PFSK-1 (cell line): ENCODE data around the gene PRKAR1B.

Experiments used
- FOXP2 ChIP-seq: optimal IDR thresholded peaks from 2 replicates; pipeline ENCODE3; 2011; ENCODE audit warnings: borderline replicate concordance, control low read depth, inconsistent platforms; ENCODE audit not compliant: insufficient read depth; ENCODE audit errors: extremely low read length, extremely low read depth
- POLR2AphosphoS5 ChIP-seq: IDR thresholded peaks from 2 replicates; pipeline ENCODE4 v1.6.1; 2012; ENCODE audit warnings: low read depth, mild to moderate bottlenecking, control low read depth, low read length, moderate library complexity
- REST ChIP-seq, 2 experiments: IDR thresholded peaks; 2 replicates each; pipeline versions ENCODE4 v1.6.1 to v1.8.0; 2011 to 2012; ENCODE audit warnings: low read depth in 2 of 2, low read length in 2 of 2, control low read depth in 1 of 2, inconsistent platforms in 1 of 2, mild to moderate bottlenecking in 1 of 2, moderate library complexity in 1 of 2; ENCODE audit not compliant: insufficient read depth in 1 of 2
- SIN3A ChIP-seq: IDR thresholded peaks from 2 replicates; pipeline ENCODE4 v1.6.1; 2012; ENCODE audit warnings: mild to moderate bottlenecking, low read length, moderate library complexity, borderline replicate concordance; ENCODE audit not compliant: insufficient read depth
- TAF1 ChIP-seq: IDR thresholded peaks from 2 replicates; pipeline ENCODE4 v1.6.1; 2012; ENCODE audit warnings: low read length, control low read depth, borderline replicate concordance; ENCODE audit not compliant: insufficient read depth

PRKAR1B gene

GRCh38 chr7:585873-586272, 141.2 kb downstream of the PRKAR1B start:
- no peak for TF ChIP-seq SIN3A
- no peak for TF ChIP-seq TAF1
- no peak for TF ChIP-seq FOXP2
- no peak for TF ChIP-seq REST (IDR thresholded peaks at IDR 0.05; ENCODE audit: insufficient read depth in 1 of 2, low read depth in 2 of 2, low read length in 2 of 2)
- TF ChIP-seq POLR2AphosphoS5: no peak

- TF ChIP-seq TAF1 (no peak), SIN3A (no peak), REST (IDR thresholded peaks at IDR 0.05; ENCODE audit: insufficient read depth in 1 of 2, low read depth in 2 of 2, low read length in 2 of 2) (no peak), POLR2AphosphoS5 (no peak), FOXP2 (no peak)
Measured at GRCh38 chr7:585229-585711, 141.8 kb downstream of the PRKAR1B start.

- TF ChIP-seq TAF1: no peak
- no peak for TF ChIP-seq POLR2AphosphoS5
- no peak for TF ChIP-seq FOXP2
- TF ChIP-seq SIN3A: no peak
- TF ChIP-seq REST (IDR thresholded peaks at IDR 0.05; ENCODE audit: insufficient read depth in 1 of 2, low read depth in 2 of 2, low read length in 2 of 2): no peak
Measured at GRCh38 chr7:584820-585219, 142.3 kb downstream of the PRKAR1B start.

GRCh38 chr7:584122-584465, 143.0 kb downstream of the PRKAR1B start:
- TF ChIP-seq POLR2AphosphoS5 (no peak), TAF1 (no peak), FOXP2 (no peak), REST (IDR thresholded peaks at IDR 0.05; ENCODE audit: insufficient read depth in 1 of 2, low read depth in 2 of 2, low read length in 2 of 2) (no peak), SIN3A (no peak)

GRCh38 chr7:583410-584121, 143.5 kb downstream of the PRKAR1B start:
- TF ChIP-seq TAF1: no peak
- no peak for TF ChIP-seq SIN3A
- no peak for TF ChIP-seq FOXP2
- TF ChIP-seq POLR2AphosphoS5: no peak
- TF ChIP-seq REST (IDR thresholded peaks at IDR 0.05; ENCODE audit: insufficient read depth in 1 of 2, low read depth in 2 of 2, low read length in 2 of 2): no peak
